Mammary epithelial cell (primary cell): Measurements from ENCODE around the gene MSH6.

Experiments
- EZH2 ChIP-seq: IDR thresholded peaks from 2 replicates; pipeline ENCODE4 v1.6.1; 2012; ENCODE audit warnings: low read length, inconsistent platforms, borderline replicate concordance
- TF ChIP-seq, protein P1 (sequence below), 2 donors: IDR thresholded peaks in 1 of 2; conservative IDR thresholded peaks in 1 of 2; 2 replicates each; pipeline ENCODE4 v1.5.1; 2011 to 2012; ENCODE audit warnings: inconsistent platforms in 2 of 2, low read length in 2 of 2, mild to moderate bottlenecking in 2 of 2, control low read depth in 1 of 2, low read depth in 1 of 2; ENCODE audit not compliant: insufficient read depth in 1 of 2; ENCODE audit errors: extremely low read depth in 1 of 2

- TF ChIP-seq, protein P1, sequence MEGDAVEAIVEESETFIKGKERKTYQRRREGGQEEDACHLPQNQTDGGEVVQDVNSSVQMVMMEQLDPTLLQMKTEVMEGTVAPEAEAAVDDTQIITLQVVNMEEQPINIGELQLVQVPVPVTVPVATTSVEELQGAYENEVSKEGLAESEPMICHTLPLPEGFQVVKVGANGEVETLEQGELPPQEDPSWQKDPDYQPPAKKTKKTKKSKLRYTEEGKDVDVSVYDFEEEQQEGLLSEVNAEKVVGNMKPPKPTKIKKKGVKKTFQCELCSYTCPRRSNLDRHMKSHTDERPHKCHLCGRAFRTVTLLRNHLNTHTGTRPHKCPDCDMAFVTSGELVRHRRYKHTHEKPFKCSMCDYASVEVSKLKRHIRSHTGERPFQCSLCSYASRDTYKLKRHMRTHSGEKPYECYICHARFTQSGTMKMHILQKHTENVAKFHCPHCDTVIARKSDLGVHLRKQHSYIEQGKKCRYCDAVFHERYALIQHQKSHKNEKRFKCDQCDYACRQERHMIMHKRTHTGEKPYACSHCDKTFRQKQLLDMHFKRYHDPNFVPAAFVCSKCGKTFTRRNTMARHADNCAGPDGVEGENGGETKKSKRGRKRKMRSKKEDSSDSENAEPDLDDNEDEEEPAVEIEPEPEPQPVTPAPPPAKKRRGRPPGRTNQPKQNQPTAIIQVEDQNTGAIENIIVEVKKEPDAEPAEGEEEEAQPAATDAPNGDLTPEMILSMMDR (conservative IDR thresholded peaks at IDR 0.05 in 1 of 2, IDR thresholded peaks at IDR 0.05 in 1 of 2; ENCODE audit: extremely low read depth in 1 of 2, insufficient read depth in 1 of 2, low read depth in 1 of 2, low read length in 2 of 2): no peak
- no peak for TF ChIP-seq EZH2
Observed at GRCh38 chr2:47772343-47772742, 10.6 kb upstream of the MSH6 start.
